Immature natural killer cell (primary cell): ENCODE results near the gene RAD52. TPM values are rescaled to one million over a fixed set of nuclear protein-coding genes. Genes with fewer than 3 reads are reported as not detected.

ENCODE experiments used
- DNase-seq, 3 donors: peaks; one replicate each; pipeline ENCODE4 v3.0.0; 2022; ENCODE audit warnings: mixed read lengths in 1 of 3
- H3K27ac Mint-ChIP-seq, 6 donors: one replicate each; pipeline ENCODE4 v1.8.0; 2020; ENCODE audit warnings: mixed read lengths in 6 of 6, mild to moderate bottlenecking in 5 of 6, inconsistent platforms in 4 of 6, moderate library complexity in 3 of 6
- H3K27me3 Mint-ChIP-seq, 3 donors: one replicate each; pipeline ENCODE4 v1.8.0; 2020 to 2021; ENCODE audit warnings: low read depth in 3 of 3, mild to moderate bottlenecking in 3 of 3, mixed read lengths in 3 of 3, moderate library complexity in 3 of 3, inconsistent platforms in 1 of 3
- H3K36me3 Mint-ChIP-seq, 3 donors: one replicate each; pipeline ENCODE4 v1.8.0; 2020; ENCODE audit warnings: mixed read lengths in 3 of 3, inconsistent platforms in 2 of 3, mild to moderate bottlenecking in 2 of 3
- H3K4me1 Mint-ChIP-seq, 2 donors: one replicate each; pipeline ENCODE4 v1.8.0; 2020; ENCODE audit warnings: inconsistent platforms in 2 of 2, mild to moderate bottlenecking in 2 of 2, mixed read lengths in 2 of 2, moderate library complexity in 1 of 2
- H3K4me3 Mint-ChIP-seq, 5 donors: one replicate each; pipeline ENCODE4 v1.8.0; 2020; ENCODE audit warnings: mild to moderate bottlenecking in 5 of 5, mixed read lengths in 5 of 5, inconsistent platforms in 3 of 5, moderate library complexity in 3 of 5
- H3K9me3 Mint-ChIP-seq, 6 donors: one replicate each; pipeline ENCODE4 v1.8.0; 2020; ENCODE audit warnings: mild to moderate bottlenecking in 6 of 6, mixed read lengths in 6 of 6, inconsistent platforms in 4 of 6, moderate library complexity in 3 of 6
- polyA plus RNA-seq, 3 donors: library from polyadenylated mRNA; unstranded; fragments of 300-500 nt; fragmentation: Illumina TruSeq; gene quantifications; one replicate each; pipeline ENCODE4 v1.2.3, GENCODE V29; 2021

The RAD52 gene
- polyA plus RNA-seq, 3 donors from 2014 or later, result 0.11 to 6.0 (median 4.9) TPM

DNA sequence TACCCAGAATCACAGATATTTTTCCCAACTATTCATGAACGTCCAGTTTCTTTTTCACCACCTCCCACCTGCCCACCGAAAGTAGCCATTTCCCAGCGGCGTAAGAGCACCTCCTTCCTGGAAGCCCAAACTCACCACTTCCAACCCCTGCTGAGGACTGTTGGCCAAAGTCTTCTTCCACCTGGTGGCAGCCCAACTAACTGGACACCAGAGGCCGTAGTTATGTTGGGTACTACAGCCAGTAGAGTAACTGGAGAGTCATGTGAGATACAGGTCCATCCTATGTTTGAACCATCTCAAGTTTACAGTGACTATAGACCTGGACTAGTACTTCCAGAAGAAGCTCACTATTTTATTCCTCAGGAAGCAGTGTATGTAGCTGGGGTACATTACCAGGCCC is 81.6 kb downstream of the RAD52 start:
- Mint-ChIP-seq H3K4me1 (peaks cover 12 to 22% of the 10 kb centered on the region in 2 donors), H3K27ac (no peak overlapping the region), H3K4me3 (no peak overlapping the region), H3K27me3 (peaks cover 0 to 4% (median 0%) of the 10 kb centered on the region in 3 donors), H3K9me3 (no peaks in the 10 kb centered on the region), H3K36me3 (peaks cover 19 to 27% (median 24%) of the 10 kb centered on the region in 3 donors)
- DNase-seq, result no peak

DNA sequence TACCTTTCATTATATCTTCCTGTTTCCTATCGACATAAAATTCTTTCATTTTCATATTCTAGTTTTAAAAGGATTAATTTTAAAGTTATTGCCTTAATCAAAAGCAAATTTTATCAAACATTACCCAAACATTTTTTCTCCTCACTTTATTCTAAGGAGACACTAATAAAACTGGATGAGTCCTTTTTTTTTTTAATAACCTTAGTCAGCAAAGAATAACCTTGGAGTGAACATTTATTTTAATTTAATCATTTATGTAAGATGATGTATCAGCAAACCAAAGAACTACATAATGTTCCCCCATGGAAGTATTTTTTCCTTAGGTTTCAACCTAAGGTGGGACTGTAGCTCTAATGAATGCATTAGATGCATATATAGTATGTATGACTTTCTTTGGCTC is 83.9 kb downstream of the RAD52 start:
- no peak for DNase-seq
- Mint-ChIP-seq H3K4me3 (no peak overlapping the region), H3K27ac (no peak overlapping the region), H3K27me3 (peaks cover 0 to 7% (median 0%) of the 10 kb centered on the region in 3 donors), H3K4me1 (peaks cover 14 to 31% of the 10 kb centered on the region in 2 donors), H3K36me3 (peaks cover 25 to 41% (median 32%) of the 10 kb centered on the region in 3 donors), H3K9me3 (no peaks in the 10 kb centered on the region)

DNA sequence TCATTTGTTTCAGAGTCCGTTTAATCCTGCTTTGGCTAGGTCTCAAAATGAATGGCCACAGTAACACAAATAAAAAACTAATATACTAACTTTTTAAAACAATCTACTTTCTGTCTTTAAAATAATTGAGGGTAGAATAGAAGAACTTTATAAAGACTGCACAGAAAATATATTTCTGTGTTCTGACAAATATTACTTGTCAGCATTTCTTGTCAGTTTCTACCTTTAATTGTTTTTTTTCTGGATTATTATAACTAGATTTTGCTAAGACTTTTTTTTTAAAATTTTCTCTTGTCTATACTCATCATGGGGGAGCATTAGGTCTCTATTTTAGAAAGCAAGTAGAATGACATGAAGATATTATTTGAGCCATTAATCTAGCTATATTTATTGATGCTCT is 86.2 kb downstream of the RAD52 start:
- no peak for DNase-seq
- Mint-ChIP-seq H3K27me3 (peaks cover 0 to 7% (median 0%) of the 10 kb centered on the region in 3 donors), H3K36me3 (peaks cover 25 to 45% (median 29%) of the 10 kb centered on the region in 3 donors), H3K27ac (no peak overlapping the region), H3K4me3 (no peak overlapping the region), H3K4me1 (peaks cover 13 to 28% of the 10 kb centered on the region in 2 donors), H3K9me3 (no peaks in the 10 kb centered on the region)

DNA sequence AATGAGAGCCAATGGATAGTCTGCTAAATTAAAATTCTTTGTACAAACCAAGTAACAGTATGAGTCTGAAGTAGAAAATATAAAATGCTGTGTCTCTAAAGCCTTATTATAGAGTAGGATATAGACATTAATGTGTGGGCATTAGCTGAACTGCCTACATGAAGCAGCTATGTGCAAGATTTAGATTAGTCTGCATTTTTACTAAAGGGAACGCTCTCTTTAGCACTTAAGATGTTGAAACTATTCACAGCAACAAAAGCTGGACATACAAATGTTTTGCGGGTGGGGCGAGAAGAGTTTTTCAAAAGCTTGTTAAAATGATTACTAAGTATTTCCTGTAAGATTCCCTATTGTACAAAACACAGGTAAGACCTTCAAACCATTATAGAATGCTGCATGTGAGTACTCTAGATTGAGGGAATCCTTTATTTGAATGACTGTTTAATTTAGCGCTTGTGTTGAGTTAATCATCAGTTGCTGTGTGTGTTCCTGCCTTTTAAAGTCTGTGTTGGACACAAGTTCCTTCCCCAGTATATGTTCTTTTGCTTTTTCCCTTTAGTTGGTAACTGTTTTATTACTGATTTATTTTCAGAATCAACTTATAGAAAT is 87.1 kb downstream of the RAD52 start:
- Mint-ChIP-seq H3K27me3 (peaks cover 0 to 5% (median 0%) of the 10 kb centered on the region in 3 donors), H3K36me3 (peaks cover 23 to 45% (median 28%) of the 10 kb centered on the region in 3 donors), H3K4me3 (no peak overlapping the region), H3K9me3 (no peaks in the 10 kb centered on the region), H3K4me1 (peaks cover 13 to 28% of the 10 kb centered on the region in 2 donors), H3K27ac (peak overlapping the region in 2 of 6 donors; percentile 31 to 79)
- no peak for DNase-seq

Other genes starting within 250 kb of the RAD52 start
- 10 to 100 TPM in 1 of 3 donors, 1 to 10 TPM in 2; 7.5 to 46.5 (median 8.6) TPM for gene WNK1, start 197.1 kb downstream of the RAD52 start, polyA plus RNA-seq
- 10 to 100 TPM in 1 of 3 donors, 1 to 10 TPM in 2; 1.7 to 14.0 (median 5.4) TPM for gene ERC1, start 41.5 kb upstream of the RAD52 start, polyA plus RNA-seq